Sciatic nerve (tissue), 2 donors: Measurements from ENCODE around the gene RNF208. TPM values are rescaled to one million over a fixed set of nuclear protein-coding genes. Genes with fewer than 3 reads are reported as not detected.

Experiments used
- ATAC-seq: fragments of 200-7000 bp; cut with Tn5 transposase; one replicate; pipeline ENCODE4 v1.9.1; 2020; ENCODE audit warnings: mild to moderate bottlenecking, moderate library complexity
- DNase-seq: peaks from one replicate; pipeline ENCODE4 v3.0.0-alpha.2; 2020; ENCODE audit warnings: low spot score
- intact Hi-C: fragments of 100-400 bp; cut with DNase I; formaldehyde crosslinking; loops from one replicate; pipeline ENCODE4 v1.14.2; 2022
- total RNA-seq: library from RNA; stranded (reverse); fragmentation: NEBNext Ultra II Directional; extraction: Animal tissue kit (Norgen Biotek cat#: 25700); gene quantifications from one replicate; pipeline ENCODE4 v1.2.1, GENCODE V29; 2021
- donor health status: DM: no; HTN: no; CAD: no.
- donor health status: DM: no; HTN: no; CAD: no.

RNF208 gene
- total RNA-seq, 1 donor from 2014 or later = 10.6 TPM

DNA sequence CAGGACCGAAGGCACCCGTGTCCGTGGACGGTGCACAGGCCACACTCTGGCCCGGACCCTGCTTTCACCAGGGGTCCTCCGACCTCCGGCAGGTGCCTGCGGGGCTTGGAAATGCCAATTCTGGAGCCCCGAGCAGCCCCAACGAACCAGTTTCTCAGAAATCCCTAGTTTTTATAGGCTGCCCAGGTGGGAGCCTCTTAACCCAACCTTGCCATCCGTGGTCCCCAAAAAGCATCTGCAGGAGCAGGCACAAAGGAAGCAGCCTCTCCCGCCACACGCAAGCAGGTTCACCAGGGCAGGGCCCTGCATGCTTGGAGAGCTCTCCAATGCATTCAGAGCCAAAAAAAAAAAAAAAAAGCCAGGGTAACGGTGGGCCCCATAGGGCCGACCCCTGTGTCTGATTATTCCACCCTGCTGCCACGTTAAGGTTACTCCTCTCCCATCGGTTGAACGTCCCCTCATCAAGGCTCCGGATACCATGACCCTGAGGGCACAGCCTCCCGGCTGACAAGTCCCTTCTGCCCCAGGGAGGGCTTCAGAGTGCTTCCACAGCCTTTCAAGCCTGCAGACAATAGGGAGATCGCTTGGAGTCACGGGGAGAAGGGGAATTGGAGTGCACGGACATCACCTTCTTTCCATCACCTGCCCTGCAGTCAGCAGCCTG lies 20.7 kb downstream of the RNF208 start:
- ATAC-seq (no peak), DNase-seq (no peak)
- intact Hi-C loops = no loop called here

- ATAC-seq (peak; percentile 99), DNase-seq (peak; percentile 99)
- intact Hi-C loops = no loop called here
Measured at GRCh38 chr9:137200311-137201204, 21.5 kb downstream of the RNF208 start, which contains the start of gene TPRN. TSS of gene TPRN (minus strand) at chr9:137200741. CDS start at chr9:137200711, 30 bp downstream.

DNA sequence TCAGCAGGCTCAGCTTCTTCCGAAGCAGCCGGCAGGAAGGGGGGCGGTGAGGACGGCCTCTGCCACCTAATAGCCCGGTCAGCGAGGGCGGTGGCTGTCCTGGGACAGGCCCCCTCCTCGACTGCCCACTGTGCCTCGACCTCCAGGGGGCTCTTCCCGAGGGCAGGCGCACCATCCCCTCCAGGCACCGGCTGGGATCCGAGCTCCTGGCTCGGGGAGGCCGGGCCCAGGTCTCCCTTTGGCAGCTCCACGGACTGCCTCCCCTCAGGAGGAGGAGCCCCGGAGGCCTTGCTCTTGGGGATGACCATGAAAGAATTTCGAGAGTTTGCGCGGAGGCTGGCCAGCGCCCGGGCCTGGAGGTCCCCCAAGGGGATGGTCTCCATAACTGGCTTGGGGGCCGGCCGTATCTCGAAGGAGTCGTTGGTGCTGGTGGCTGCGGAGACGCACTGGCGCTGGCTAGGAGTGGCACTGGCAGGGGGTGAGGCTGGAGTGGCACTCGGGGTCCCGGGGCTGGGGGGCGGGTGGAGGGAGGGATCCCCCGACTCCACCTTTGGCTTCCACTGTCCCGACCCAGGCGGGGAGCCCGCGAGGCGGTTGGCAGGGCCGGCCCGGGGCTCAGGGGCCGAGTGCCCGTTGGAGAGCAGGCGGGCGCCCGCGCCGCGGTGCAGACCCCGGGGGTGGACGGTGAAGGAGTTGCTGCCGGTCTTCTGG lies 22.5 kb downstream of the RNF208 start:
- ATAC-seq (no peak), DNase-seq (no peak)
- intact Hi-C loops = no loop called here

DNA sequence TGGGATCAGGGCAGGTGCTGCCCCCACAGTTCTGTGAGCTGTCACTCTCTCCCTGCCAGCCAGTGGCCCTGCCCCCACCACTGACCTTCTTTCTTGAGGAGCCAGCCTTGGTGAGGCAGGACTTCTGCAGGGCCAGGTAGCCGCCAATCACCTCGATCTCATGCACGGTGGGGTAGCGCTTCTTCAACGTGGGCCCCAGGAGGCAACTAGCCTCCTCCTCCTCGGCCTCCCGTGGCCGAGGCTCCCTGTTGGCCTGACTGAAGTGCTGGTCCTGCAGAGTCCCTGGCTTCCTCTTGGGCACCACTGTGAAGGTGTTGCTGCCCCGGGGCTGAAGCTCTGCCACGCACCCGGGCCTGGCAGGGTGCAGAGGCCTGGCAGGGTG lies 23.1 kb downstream of the RNF208 start:
- no peak for DNase-seq
- no peak for ATAC-seq
- intact Hi-C loops = no loop called here

GRCh38 chr9:137198051-137198901 lies 23.8 kb downstream of the RNF208 start:
- DNase-seq = no peak
- intact Hi-C loops = no loop called here
- no peak for ATAC-seq

DNA sequence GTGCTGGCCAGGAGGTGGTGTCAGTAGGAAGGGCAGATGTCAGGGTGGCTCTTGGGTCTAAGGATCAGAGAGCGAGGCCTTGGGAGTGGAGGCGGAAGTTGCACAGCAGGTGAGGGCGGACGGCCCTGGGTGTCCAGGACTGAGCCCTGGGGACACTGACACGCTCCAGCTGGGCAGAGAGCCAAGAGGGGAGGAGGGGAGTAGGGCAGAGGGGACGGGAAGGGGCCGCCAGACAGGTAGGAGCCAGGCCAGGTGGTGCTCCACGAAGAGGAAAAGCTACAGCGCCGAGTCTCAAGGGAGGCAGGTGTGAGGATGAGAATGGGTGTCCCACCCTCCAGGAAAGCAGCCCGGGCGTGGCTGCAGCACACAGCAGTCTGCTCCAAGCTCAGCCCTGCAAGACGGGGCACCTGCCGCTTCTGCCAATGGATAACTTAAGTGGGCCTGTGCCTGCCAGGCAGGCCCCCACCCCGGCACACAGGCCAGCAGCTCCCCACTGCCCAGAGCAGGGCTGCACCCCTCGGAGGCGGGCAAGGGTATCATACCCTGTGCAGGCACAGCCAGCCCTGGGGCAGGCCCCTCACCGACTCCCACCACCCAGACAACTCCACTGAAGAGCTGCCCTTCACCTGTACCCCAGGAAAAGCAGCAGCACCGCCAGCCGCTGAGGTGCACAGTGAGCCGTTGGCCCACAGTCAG lies 26.4 kb downstream of the RNF208 start:
- intact Hi-C loops = no loop called here
- no peak for DNase-seq
- ATAC-seq = no peak

DNA sequence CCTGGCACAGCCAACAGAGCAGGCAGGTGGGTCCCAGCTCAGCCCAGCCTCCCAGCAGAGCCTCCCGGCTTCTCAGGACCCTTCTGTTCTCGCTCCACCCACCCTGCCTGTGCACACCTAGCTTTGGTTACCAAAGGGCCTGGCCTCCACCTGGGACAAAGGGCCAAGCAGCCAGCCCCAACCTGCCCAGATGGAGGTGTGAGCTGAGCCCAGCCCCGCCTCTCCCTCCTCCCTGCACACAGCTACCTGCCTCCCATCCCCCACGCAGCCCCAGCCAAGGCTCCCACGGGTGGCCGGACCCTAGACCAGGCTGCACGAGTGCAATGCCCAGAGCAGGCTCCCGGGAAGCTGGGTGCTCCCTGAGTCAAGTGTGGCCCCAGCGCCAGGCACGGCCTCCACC lies 27.1 kb downstream of the RNF208 start:
- ATAC-seq = no peak
- intact Hi-C loops = no loop called here
- no peak for DNase-seq

- ATAC-seq = no peak
- no peak for DNase-seq
- intact Hi-C loops = no loop called here
Measured at GRCh38 chr9:137194388-137194787, 27.7 kb downstream of the RNF208 start.

DNA sequence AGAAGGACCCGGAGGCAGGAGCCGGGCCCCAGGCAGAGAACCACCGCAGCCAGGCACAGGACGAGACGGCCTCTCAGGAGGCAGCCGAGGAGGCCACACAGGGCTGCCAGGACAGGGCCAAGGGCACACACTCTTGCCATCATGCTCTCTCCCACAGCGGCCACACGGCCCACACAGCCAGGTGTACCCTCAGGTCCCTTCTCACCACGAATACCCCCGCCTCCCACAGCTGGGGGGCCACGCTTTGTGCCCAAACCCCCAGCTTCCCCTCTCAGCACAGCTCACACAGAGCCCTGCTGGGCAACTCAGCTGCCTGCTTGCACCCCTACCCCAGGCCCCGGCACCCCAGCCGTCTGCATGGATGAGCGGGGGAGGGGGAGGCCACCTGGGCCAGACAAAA lies 28.3 kb downstream of the RNF208 start:
- DNase-seq (no peak), ATAC-seq (no peak)
- intact Hi-C loops = no loop called here

DNA sequence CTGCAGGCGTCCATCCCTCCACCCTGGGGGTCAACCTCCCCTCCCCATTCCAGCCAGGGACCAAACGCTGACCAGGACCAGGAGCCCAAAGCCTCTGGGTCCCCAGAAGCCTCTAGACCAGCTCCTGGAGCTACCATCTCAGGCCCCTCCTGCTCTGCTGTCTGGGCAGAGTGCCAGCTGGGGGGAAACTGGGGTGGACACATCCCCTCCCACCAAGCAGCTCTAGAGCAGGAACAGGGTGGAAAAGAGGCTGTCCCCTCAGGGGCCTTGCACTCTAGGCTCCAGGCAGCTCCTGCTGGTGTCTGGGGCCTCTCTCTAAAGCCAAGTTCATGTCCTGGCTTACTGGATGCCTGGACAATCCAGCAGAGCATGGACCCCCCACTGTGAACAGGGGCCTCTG lies 29.2 kb downstream of the RNF208 start:
- no peak for ATAC-seq
- DNase-seq = no peak
- intact Hi-C loops = no loop called here

- ATAC-seq = no peak
- no peak for DNase-seq
- intact Hi-C loops = no loop called here
Measured at GRCh38 chr9:137192448-137192780, 29.6 kb downstream of the RNF208 start.

DNA sequence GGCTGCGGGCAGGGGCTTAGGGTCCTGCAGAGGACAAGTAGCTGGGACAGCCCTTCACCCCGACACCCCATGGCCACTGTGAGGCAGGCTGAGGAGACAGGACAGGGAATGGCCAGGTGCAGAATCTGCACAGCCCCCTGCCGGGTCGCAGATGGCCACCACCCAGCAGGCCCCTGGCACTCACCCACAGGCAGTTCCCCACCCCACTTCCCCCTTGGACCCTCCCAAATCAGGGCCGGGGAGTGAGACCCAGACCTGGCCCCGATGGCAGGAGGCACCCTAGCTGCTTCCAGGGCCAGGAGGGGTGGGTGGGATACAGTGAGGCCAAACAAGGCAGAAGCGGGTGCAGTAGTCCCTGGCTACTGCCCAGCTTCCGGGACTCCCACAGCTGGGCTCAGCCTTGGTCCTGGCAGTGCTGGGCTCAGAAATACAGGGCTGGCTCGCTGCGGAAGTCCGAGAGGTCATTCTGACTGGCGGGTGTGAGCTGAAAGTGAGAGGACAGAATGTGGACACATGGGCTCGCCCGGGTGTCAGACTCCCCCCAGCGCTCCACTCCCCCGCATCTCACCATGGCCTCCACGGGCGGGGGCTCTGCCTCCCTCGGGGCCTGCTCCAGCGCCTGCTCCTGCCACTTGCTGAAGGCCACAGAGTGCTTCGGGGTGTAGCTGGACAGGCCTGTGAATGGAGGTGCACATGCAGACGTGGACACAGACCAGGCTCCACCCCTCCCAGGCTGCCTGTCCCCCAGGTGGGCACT lies 30.2 kb downstream of the RNF208 start:
- DNase-seq (no peak), ATAC-seq (no peak)
- intact Hi-C loops = no loop called here

GRCh38 chr9:137191245-137191644 lies 30.8 kb downstream of the RNF208 start:
- intact Hi-C loops = no loop called here
- DNase-seq (no peak), ATAC-seq (no peak)

GRCh38 chr9:137190315-137190856 lies 31.7 kb downstream of the RNF208 start:
- DNase-seq = no peak
- intact Hi-C loops = no loop called here
- no peak for ATAC-seq

- peak; percentile 27 for ATAC-seq
- DNase-seq = no peak
- intact Hi-C loops = loop anchor here (10.0 kb wide), 1 partner anchor 45 kb away; the partner anchor contains the start of gene SLC34A3
Measured at GRCh38 chr9:137189297-137190295, 32.4 kb downstream of the RNF208 start.
